Bone marrow (tissue), 2 donors: ENCODE data around the gene CD247.

Source experiments
- DNase-seq, 2 donors: peaks; one replicate each; lab custom pipeline; 2025; lab: John Stamatoyannopoulos, UW

Gene CD247

GRCh38 chr1:167439301-167439988 is 78.9 kb downstream of the CD247 start:
- DNase-seq, result no peak

GRCh38 chr1:167438171-167439138 is 79.9 kb downstream of the CD247 start:
- DNase-seq, result no peak

- no peak for DNase-seq
Measured at GRCh38 chr1:167435484-167435883, 82.8 kb downstream of the CD247 start.

- DNase-seq, result no peak
Measured at GRCh38 chr1:167434306-167434705, 84.0 kb downstream of the CD247 start.

GRCh38 chr1:167433884-167434283 is 84.4 kb downstream of the CD247 start:
- no peak for DNase-seq

- no peak for DNase-seq
Measured at GRCh38 chr1:167432780-167433179, 85.5 kb downstream of the CD247 start.

- no peak for DNase-seq
Measured at GRCh38 chr1:167431909-167432650, 86.2 kb downstream of the CD247 start.

GRCh38 chr1:167431261-167431908 is 86.9 kb downstream of the CD247 start:
- no peak for DNase-seq

GRCh38 chr1:167430849-167431242 is 87.5 kb downstream of the CD247 start:
- no peak for DNase-seq

GRCh38 chr1:167430134-167430848 is 88.0 kb downstream of the CD247 start:
- no peak for DNase-seq

GRCh38 chr1:167429612-167430011 is 88.7 kb downstream of the CD247 start:
- DNase-seq, result no peak

GRCh38 chr1:167428395-167428794 is 89.9 kb downstream of the CD247 start:
- no peak for DNase-seq

GRCh38 chr1:167427848-167428247 is 90.5 kb downstream of the CD247 start:
- no peak for DNase-seq

- DNase-seq, result no peak
Measured at GRCh38 chr1:167426716-167427115, 91.6 kb downstream of the CD247 start.

GRCh38 chr1:167425482-167425881 is 92.8 kb downstream of the CD247 start:
- DNase-seq, result no peak

GRCh38 chr1:167423684-167424619 is 94.4 kb downstream of the CD247 start:
- DNase-seq, result no peak

GRCh38 chr1:167420510-167420909 is 97.8 kb downstream of the CD247 start:
- DNase-seq, result no peak

GRCh38 chr1:167419245-167419644 is 99.1 kb downstream of the CD247 start:
- no peak for DNase-seq

- DNase-seq, result no peak
Measured at GRCh38 chr1:167418391-167418790, 99.9 kb downstream of the CD247 start.

GRCh38 chr1:167416506-167416905 is 101.8 kb downstream of the CD247 start:
- DNase-seq, result no peak
